Measurements from ENCODE around the gene GIMAP5.

Gene GIMAP5

DNA sequence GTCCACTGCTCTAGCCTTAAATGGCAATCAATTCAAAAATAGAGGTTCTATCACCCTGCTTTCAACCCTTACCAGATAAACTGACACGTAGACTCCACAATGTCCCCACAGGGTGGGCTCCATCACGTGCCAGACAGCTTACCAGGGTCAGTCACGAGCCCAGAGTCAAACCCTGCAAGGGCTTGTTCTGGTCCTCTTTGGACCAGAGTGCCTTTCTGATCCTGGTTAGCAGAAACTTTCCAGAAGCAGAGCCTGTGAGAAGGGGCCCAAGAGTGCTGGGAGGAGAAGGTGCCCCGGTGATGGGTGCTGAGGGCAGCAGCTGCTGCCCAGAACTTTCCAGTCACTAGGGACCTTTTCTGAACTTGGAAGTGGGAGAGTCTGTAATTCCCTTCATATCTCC lies 354 bp upstream of the GIMAP5 start:
- Histone ChIP-seq H3K27me3 (replicated peaks) (no peaks in the 10 kb centered on the region), H3K4me3 (ENCODE audit: low read depth, low read length) (no peak overlapping the region), H3K27ac (no peak overlapping the region), H3K36me3 (replicated peaks) (no peaks in the 10 kb centered on the region)
- in situ Hi-C loops (cut with HindIII; ENCODE audit: low pct_ligation_motif_present, low sequenced_read_pairs), result no loop called here
- TF ChIP-seq, protein P1, sequence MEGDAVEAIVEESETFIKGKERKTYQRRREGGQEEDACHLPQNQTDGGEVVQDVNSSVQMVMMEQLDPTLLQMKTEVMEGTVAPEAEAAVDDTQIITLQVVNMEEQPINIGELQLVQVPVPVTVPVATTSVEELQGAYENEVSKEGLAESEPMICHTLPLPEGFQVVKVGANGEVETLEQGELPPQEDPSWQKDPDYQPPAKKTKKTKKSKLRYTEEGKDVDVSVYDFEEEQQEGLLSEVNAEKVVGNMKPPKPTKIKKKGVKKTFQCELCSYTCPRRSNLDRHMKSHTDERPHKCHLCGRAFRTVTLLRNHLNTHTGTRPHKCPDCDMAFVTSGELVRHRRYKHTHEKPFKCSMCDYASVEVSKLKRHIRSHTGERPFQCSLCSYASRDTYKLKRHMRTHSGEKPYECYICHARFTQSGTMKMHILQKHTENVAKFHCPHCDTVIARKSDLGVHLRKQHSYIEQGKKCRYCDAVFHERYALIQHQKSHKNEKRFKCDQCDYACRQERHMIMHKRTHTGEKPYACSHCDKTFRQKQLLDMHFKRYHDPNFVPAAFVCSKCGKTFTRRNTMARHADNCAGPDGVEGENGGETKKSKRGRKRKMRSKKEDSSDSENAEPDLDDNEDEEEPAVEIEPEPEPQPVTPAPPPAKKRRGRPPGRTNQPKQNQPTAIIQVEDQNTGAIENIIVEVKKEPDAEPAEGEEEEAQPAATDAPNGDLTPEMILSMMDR (IDR thresholded peaks at IDR 0.05; ENCODE audit: low read depth, low read length, missing control alignments), result no peak
- DNase-seq, result no peak

DNA sequence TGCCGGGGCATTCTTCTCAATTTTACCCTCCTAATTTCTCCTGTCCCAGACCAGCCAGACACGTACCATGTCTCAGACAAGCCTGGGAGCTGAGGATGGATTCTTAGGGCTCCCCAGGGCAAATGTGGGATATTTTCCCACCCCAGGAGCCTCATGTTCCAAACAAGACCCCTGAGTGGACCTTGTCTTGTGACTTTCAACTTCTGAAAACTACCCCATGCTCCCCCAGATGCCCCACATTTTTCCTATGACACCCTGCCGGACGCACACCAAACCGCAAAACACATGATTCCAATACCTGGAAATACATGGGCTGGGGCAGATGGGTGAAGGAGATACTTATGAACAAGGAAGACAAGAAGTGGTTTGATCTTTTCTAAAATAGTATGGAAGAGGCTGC lies 874 bp downstream of the GIMAP5 start:
- Histone ChIP-seq H3K36me3 (replicated peaks) (no peaks in the 10 kb centered on the region), H3K4me3 (ENCODE audit: low read depth, low read length) (no peak overlapping the region), H3K27me3 (replicated peaks) (no peaks in the 10 kb centered on the region), H3K27ac (no peak overlapping the region)
- in situ Hi-C loops (cut with HindIII; ENCODE audit: low pct_ligation_motif_present, low sequenced_read_pairs), result no loop called here
- TF ChIP-seq, protein P1 (IDR thresholded peaks at IDR 0.05; ENCODE audit: low read depth, low read length, missing control alignments), result no peak
- DNase-seq, result no peak

DNA sequence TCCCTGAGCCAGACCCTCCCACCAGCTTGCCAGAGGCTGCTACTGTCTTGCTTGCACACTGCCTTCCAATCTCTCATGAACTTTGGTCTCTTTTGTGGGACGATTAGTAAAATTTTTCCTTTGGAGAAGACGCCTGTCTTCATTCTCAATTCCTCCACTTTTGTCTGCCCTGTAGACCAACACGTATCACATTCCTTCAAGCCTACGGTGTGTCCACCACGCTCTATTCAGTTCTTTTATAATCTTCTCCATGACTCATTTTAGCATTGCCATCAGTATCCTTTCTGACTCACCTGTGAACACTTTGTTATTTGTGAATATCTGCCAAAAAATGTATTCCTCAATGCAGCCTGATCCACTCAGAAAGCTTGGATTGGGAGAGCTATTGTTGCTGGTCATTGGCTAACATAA lies 1.4 kb downstream of the GIMAP5 start:
- no peak for DNase-seq
- H3K27ac ChIP-seq, result no peak overlapping the region
- in situ Hi-C loops (cut with HindIII; ENCODE audit: low pct_ligation_motif_present, low sequenced_read_pairs), result no loop called here
- no peaks in the 10 kb centered on the region for H3K27me3 ChIP-seq (replicated peaks)
- no peaks in the 10 kb centered on the region for H3K36me3 ChIP-seq (replicated peaks)
- H3K4me3 ChIP-seq (ENCODE audit: low read depth, low read length), result no peak overlapping the region
- TF ChIP-seq, protein P1 (IDR thresholded peaks at IDR 0.05; ENCODE audit: low read depth, low read length, missing control alignments), result no peak

DNA sequence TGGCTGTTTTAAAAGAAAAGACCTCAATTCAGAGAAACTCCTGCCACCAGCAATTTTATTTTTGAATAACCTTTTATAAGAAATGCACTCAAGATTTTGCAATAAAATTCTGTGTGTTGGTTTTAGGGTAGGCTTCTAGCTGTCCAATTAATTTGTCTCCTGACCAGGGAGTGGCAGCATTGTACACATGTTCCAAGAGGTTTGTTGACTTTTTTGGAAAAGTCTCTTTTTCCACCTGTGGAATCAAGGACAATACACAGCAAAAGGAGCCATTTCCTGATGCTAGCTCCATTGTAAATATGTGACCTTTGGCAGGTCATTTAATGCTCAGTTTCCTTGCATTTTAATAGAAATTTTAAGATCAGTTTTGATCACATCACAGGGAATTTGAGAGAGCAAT lies 1.8 kb downstream of the GIMAP5 start:
- Histone ChIP-seq H3K27me3 (replicated peaks) (no peaks in the 10 kb centered on the region), H3K27ac (no peak overlapping the region), H3K4me3 (ENCODE audit: low read depth, low read length) (no peak overlapping the region), H3K36me3 (replicated peaks) (no peaks in the 10 kb centered on the region)
- in situ Hi-C loops (cut with HindIII; ENCODE audit: low pct_ligation_motif_present, low sequenced_read_pairs), result no loop called here
- TF ChIP-seq, protein P1 (IDR thresholded peaks at IDR 0.05; ENCODE audit: low read depth, low read length, missing control alignments), result no peak
- DNase-seq, result no peak

DNA sequence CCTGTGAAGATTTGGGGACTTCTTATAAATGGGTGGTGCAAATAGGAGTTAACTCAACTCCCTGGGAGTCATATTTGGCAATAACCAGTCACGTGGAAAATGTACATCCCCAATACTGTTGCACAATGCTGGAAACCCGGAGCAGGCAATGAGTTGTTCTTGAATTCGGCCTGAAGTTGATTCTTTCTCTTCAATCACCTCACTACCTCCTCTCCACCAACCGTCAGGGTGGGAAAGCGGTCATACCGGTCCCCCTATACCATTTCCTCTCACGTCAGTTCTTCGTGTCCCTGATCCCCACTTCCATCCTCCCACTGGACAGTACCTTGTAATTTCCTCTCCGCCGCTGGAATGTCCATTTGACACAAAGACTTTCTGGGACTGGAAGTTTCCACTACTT lies 2.8 kb downstream of the GIMAP5 start:
- DNase-seq, result no peak
- no peaks in the 10 kb centered on the region for H3K27me3 ChIP-seq (replicated peaks)
- no peak overlapping the region for H3K4me3 ChIP-seq (ENCODE audit: low read depth, low read length)
- TF ChIP-seq, protein P1 (IDR thresholded peaks at IDR 0.05; ENCODE audit: low read depth, low read length, missing control alignments), result no peak
- H3K36me3 ChIP-seq (replicated peaks), result no peaks in the 10 kb centered on the region
- in situ Hi-C loops (cut with HindIII; ENCODE audit: low pct_ligation_motif_present, low sequenced_read_pairs), result no loop called here
- H3K27ac ChIP-seq, result no peak overlapping the region

DNA sequence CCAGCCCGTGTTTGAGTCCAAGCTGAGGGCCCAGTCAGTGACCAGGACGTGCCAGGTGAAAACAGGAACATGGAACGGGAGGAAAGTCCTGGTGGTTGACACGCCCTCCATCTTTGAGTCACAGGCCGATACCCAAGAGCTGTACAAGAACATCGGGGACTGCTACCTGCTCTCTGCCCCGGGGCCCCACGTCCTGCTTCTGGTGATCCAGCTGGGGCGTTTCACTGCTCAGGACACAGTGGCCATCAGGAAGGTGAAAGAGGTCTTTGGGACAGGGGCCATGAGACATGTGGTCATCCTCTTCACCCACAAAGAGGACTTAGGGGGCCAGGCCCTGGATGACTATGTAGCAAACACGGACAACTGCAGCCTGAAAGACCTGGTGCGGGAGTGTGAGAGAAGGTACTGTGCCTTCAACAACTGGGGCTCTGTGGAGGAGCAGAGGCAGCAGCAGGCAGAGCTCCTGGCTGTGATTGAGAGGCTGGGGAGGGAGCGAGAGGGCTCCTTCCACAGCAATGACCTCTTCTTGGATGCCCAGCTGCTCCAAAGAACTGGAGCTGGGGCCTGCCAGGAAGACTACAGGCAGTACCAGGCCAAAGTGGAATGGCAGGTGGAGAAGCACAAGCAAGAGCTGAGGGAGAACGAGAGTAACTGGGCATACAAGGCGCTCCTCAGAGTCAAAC lies 5.2 kb downstream of the GIMAP5 start:
- Histone ChIP-seq H3K36me3 (replicated peaks) (no peaks in the 10 kb centered on the region), H3K4me3 (ENCODE audit: low read depth, low read length) (no peak overlapping the region), H3K27me3 (replicated peaks) (no peaks in the 10 kb centered on the region), H3K27ac (no peak overlapping the region)
- in situ Hi-C loops (cut with HindIII; ENCODE audit: low pct_ligation_motif_present, low sequenced_read_pairs), result no loop called here
- no peak for DNase-seq
- TF ChIP-seq, protein P1 (IDR thresholded peaks at IDR 0.05; ENCODE audit: low read depth, low read length, missing control alignments), result no peak
